ENCODE results near the gene SLC34A1.

GRCh38 chr5:177442066-177442826, 58.0 kb downstream of the SLC34A1 start:
- TF ChIP-seq CTCF (IDR thresholded peaks at IDR 0.05) (no peak), EZH2 (IDR thresholded peaks at IDR 0.05; ENCODE audit: borderline replicate concordance, insufficient read depth, low read depth, low read length, poor library complexity, severe bottlenecking) (no peak)
